GM19238 (cell line): ENCODE results near the gene EEF1AKMT1.

ENCODE experiments used
- DNase-seq: peaks from one replicate; pipeline ENCODE4 v3.0.0; 2011; ENCODE audit warnings: low spot score; ENCODE audit not compliant: insufficient read length

The EEF1AKMT1 gene

GRCh38 chr13:20773194-20774080 is at the start of gene EEF1AKMT1:
Gene EEF1AKMT1 (minus strand): TSS chr13:20773961. CDS start chr13:20757598, 16,363 bp downstream.
- peak; percentile 56 for DNase-seq

GRCh38 chr13:20823071-20823470 is 49.3 kb upstream of the EEF1AKMT1 start:
- no peak for DNase-seq

- DNase-seq: no peak
Observed at GRCh38 chr13:20822406-20822805, 48.6 kb upstream of the EEF1AKMT1 start.

GRCh38 chr13:20819715-20820114 is 46.0 kb upstream of the EEF1AKMT1 start:
- no peak for DNase-seq

DNA sequence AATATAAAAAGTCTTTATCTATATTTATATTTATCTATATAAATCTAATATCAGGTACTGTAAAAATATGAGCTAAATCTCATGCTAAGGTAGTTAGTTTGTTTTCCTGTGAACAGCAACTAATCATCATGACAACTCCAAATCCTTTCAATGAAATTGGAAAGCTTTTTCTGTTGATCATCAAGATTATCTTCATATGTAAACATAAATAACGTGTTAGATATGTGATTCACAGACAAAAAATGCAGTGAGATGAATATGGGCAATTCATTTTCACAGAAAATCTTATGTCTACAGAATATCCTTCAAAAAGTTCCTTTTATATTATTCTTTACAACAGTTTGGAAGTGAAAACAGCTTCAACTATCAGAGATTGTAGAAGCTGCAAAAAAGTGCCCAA is 41.7 kb upstream of the EEF1AKMT1 start:
- DNase-seq: no peak

DNA sequence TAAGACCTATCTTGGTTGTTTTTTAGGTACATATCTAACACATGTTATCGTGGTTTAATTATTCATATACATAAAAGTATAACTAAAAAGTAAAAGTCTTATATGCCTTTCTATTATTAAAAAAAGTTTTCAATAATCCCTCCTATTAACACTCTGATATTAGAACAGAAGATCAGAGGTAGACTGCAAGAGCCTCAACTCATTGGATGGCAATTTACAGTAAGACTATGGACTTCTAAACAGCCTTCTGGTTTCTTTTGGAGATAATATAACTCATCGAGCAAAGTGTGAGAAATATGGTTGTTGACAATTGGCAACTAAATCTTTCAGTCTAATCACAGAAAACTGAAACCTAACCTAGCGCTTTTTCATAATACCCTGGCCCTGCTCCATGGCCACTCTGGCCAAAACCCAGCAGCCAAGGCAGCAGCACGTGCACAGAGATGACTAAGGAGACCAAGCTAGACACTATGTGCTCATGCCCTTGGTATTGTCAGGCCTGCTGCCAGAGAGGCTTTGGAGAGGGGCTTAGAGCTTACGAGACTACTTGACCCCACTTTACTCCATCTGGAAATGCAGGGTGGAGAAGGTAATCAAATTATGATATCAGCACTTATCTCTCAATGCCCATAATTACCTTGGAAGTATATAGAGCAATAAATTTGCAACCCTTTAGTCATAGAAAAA is 40.6 kb upstream of the EEF1AKMT1 start:
- DNase-seq: no peak

DNA sequence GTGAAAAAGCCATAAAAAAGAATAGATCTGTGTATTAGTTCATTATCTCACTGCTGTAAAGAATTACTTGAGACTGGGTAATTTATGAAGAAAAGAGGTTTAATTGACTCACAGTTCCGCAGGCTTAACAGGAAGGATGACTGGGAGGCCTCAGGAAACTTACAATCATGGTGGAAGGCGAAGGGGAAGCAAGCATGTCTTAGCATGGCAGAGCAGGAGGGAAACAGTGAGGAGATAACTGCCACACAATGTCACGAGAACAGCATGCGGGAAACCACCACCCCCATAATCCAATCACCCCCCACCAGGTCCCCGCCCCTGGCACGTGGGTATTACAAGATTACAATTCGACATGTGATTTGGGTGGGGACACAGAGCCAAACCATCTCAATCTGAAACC is 39.1 kb upstream of the EEF1AKMT1 start:
- DNase-seq: no peak

GRCh38 chr13:20810808-20811207 is 37.0 kb upstream of the EEF1AKMT1 start:
- DNase-seq: no peak

DNA sequence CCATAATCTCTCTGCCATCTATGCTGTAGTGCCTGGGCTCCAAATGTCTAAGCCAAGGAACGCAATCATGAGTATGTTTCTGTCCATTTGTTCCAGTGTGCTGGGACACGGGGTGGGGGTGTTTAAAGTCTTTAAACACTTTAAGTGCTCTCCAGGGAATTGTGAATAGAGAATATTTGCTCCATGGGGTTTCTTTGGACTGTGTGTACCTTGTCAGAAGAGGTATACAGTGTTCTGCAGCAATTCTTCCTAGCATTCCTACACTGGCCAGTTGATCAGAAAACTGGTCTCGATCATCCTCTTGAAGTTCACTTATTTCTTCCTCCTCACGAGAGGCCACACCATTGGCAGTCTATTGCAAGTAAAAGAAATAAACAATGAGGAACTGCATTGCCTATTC is 35.1 kb upstream of the EEF1AKMT1 start:
- no peak for DNase-seq

DNA sequence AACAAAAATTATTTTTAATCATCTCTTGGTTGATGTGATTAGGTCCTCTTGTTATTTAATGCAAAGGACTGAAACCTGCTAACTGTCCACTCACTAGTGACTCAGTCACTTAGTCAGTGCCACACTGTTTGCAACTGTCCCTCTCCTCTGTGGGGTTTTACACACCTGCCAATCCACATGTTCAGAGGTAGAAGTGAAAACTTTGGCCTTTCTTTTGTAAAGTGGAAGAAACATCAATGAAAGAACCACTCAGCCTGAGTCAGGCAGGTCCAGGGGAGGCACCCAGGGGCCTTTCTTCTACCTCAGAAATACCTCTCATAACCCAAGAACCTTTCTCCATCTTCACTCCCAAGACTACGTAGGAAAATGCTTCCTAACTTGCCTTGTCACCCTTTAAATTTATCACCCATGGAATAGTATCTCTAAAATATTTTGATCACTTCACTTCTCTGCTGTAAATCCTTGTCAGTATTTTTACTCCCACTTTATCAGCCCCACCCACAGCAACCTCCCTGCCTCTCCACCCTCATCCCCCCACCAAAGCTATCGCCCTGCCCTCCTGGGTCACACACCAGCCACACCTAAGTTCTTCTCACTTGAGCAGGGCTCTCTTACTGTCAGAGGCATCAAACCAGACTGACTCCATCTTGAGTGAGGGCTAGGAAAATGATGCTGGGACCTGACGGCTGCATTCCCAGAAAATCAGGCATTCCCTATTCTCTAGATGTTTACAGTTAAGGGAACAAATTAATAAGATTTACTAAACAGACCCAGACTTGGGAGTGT is 29.6 kb upstream of the EEF1AKMT1 start:
- DNase-seq: no peak

DNA sequence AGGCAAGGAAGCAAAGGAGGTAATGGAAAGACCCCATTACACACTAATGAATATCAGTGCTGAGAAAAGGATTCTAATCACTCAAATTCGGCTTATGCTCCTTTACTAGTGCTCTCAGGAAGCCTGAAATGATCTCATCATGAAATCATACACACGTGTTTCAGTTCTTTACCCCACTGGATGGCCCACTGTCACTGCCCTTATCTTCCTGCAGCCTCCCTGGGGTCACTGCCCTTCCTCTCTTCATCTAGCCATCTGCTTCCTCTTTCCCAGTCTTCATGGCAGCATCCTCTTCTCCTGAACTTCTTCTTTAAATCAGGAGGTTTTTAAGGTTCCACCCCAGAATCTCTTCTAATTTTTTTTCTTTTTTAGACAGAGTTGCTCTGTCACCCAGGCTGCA is 27.9 kb upstream of the EEF1AKMT1 start:
- no peak for DNase-seq

DNA sequence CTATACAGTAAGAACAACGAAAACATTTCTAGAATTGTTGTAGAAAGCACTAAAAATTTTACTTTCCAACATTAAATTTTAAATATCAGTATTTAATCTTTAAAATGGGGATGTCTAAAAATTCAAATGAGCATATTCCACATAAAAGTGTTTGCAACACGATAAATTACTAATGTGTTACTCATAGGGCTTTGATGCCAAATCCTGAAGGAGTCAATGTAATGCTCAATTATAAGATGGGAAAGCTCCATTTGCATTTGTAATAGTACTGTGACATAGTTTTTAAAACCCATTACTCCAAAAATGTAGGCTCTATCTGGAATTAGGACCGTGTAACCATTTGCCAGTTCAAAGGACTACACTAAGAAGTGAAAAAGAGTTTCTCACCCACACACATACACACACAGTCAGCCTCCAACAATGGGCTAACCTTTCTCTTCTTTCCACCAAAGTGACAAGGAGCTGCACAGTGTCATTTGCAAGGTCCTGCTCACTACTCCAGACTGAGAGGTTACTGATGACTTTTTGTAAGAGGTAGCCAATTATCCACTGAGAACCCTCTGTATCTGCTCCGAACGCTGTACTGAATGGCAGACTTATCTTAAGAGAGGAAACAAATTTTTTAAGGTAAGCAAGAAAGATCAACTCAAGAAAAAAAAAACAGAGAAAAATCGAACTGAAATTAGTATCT is 26.1 kb upstream of the EEF1AKMT1 start:
- DNase-seq: no peak

DNA sequence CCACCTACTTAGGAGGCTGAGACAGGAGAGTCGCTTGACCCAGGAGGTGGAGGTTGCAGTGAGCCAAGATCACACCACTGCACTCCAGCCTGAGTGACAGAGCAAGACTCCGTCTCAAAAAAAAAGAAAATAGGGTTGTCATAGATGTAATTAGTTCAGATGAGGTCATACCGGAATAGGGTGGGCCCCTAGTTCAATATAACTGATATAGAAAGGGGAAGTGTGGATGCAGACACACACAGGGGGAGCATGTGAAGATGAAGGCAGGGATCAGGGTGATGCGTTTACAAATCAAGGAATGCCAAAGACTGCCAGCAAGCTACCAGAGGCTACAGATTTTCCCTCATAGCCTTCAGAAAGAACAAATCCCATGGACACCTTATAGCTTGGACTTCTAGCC is 24.3 kb upstream of the EEF1AKMT1 start:
- DNase-seq: no peak

GRCh38 chr13:20796791-20797508 is 23.2 kb upstream of the EEF1AKMT1 start:
- DNase-seq: no peak

- DNase-seq: no peak
Observed at GRCh38 chr13:20789665-20790064, 15.9 kb upstream of the EEF1AKMT1 start.

GRCh38 chr13:20788312-20788711 is 14.6 kb upstream of the EEF1AKMT1 start:
- DNase-seq: no peak

- no peak for DNase-seq
Observed at GRCh38 chr13:20787180-20787579, 13.4 kb upstream of the EEF1AKMT1 start.

DNA sequence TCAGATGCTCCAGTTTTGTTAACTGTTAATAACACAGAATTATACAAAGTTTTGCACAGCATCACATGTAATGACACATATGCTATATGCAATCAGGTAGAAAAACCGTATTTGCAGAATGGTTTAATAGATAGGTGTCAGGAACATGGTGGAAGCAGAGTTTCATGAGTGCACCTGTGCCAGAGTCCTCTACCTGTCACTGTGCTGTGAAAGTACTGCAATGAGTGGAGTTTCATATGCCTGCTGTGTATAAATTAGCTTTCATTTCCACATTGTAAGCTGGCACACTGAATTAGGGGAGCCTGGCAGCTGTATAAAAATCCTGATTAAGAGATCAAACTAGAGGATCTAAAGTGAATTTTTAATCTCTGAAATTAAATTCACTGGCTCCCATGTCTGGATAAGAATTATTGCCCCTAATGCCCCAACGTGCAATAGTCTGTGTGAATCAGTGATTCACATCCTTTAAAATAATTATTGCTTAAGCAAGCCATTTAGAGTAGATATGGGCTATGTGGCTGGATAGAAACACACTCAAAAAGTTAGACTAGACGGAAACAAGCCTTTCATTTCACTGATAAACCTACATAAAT is 8.5 kb upstream of the EEF1AKMT1 start:
- DNase-seq: no peak

DNA sequence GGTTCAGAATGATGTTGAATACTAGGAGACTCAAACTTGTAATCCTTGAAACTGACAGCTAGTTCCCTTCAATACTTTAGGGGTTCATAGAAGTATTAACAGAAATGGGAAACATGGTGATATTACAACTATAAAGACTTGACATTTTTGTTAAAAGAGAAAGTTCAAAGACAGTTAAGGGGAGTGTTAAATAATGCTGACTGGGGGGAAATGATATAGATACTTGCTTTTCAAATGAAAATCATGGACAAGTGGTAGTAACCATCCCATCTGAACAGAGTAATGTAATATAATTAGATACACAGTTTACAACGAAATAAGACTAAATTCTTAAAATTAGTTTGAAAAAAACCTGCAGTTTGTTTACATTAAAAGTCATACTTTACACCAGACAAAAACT is 6.6 kb upstream of the EEF1AKMT1 start:
- DNase-seq: no peak

DNA sequence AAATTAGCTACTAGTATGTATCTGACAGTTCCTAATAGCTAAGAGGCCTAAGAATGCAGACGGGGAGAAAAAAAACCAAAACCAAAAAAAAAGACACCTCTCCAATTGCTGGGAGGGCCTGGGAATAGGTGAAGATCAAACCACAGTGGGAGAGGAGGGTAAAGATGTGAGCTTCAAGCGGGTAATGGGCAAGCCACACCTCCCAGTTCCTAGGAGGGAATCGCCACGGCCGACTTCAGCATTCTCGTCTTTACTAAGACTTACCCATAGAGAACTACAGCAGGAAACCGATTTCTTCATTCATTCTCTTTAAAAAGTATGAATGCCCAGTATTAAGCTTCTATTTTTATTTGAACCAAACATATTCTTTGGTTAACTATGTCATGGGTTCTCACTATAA is 5.6 kb upstream of the EEF1AKMT1 start:
- DNase-seq: no peak
